GM19193 (cell line): ENCODE data around the gene PTPRCAP.

Experiments
- POLR2A ChIP-seq: IDR thresholded peaks from 4 replicates; pipeline ENCODE4 v1.6.1; 2011; ENCODE audit not compliant: insufficient read depth, insufficient read length; ENCODE audit errors: extremely low read depth

Gene PTPRCAP

GRCh38 chr11:67387069-67387468, 50.4 kb downstream of the PTPRCAP start:
- TF ChIP-seq POLR2A = no peak
